ENCODE data around the gene CTBP1.
A peak's percentile ranks its signal among the peaks of the same experiment; 100 is the strongest.

The CTBP1 gene

GRCh38 chr4:1166509-1167243, 82.3 kb downstream of the CTBP1 start:
- Histone ChIP-seq H3K27me3 (ENCODE audit: insufficient read depth, low read depth, severe bottlenecking) (no peaks in the 10 kb centered on the region), H3K9me3 (ENCODE audit: severe bottlenecking) (peaks cover 6% of the 10 kb centered on the region), H3K4me3 (ENCODE audit: low read depth, low read length) (no peak overlapping the region), H3K36me3 (peaks cover 51% of the 10 kb centered on the region), H3K27ac (peak overlapping the region; percentile 97)
- no peak for DNase-seq
- TF ChIP-seq CTCF (IDR thresholded peaks at IDR 0.05; ENCODE audit: low read depth, low read length), result no peak

- Histone ChIP-seq H3K4me3 (ENCODE audit: low read depth, low read length) (no peak overlapping the region), H3K9me3 (ENCODE audit: severe bottlenecking) (peaks cover 3% of the 10 kb centered on the region), H3K27me3 (ENCODE audit: insufficient read depth, low read depth, severe bottlenecking) (no peaks in the 10 kb centered on the region), H3K27ac (no peak overlapping the region), H3K36me3 (peaks cover 37% of the 10 kb centered on the region)
- no peak for DNase-seq
- no peak for TF ChIP-seq CTCF (IDR thresholded peaks at IDR 0.05; ENCODE audit: low read depth, low read length)
Observed at GRCh38 chr4:1164956-1165545, 83.9 kb downstream of the CTBP1 start.

- no peak for DNase-seq
Observed at GRCh38 chr4:1164444-1164843, 84.5 kb downstream of the CTBP1 start.

GRCh38 chr4:1164040-1164439, 84.9 kb downstream of the CTBP1 start:
- TF ChIP-seq CTCF (IDR thresholded peaks at IDR 0.05; ENCODE audit: low read depth, low read length), result no peak
- peaks cover 5% of the 10 kb centered on the region for H3K9me3 ChIP-seq (ENCODE audit: severe bottlenecking)
- DNase-seq, result no peak
- H3K36me3 ChIP-seq, result peaks cover 27% of the 10 kb centered on the region
- H3K27ac ChIP-seq, result no peak overlapping the region
- H3K27me3 ChIP-seq (ENCODE audit: insufficient read depth, low read depth, severe bottlenecking), result no peaks in the 10 kb centered on the region
- H3K4me3 ChIP-seq (ENCODE audit: low read depth, low read length), result no peak overlapping the region

More at GRCh38 chr4:1164444-1164843, 84.5 kb downstream of the CTBP1 start:
- Histone ChIP-seq H3K4me3 (ENCODE audit: low read depth, low read length) (no peak overlapping the region), H3K27ac (no peak overlapping the region), H3K27me3 (ENCODE audit: insufficient read depth, low read depth, severe bottlenecking) (no peaks in the 10 kb centered on the region), H3K9me3 (ENCODE audit: severe bottlenecking) (peaks cover 3% of the 10 kb centered on the region), H3K36me3 (peaks cover 31% of the 10 kb centered on the region)
- no peak for TF ChIP-seq CTCF (IDR thresholded peaks at IDR 0.05; ENCODE audit: low read depth, low read length)
